IPS-18a (cell line): ENCODE results near the gene GSAP.

Experiments used
- H3K27ac ChIP-seq: one replicate; pipeline ENCODE4 v1.5.1; 2013; ENCODE audit warnings: low read length
- H3K27me3 ChIP-seq: one replicate; pipeline ENCODE4 v1.6.1; 2013; ENCODE audit warnings: mild to moderate bottlenecking, low read length; ENCODE audit not compliant: control insufficient read depth, insufficient read depth
- H3K36me3 ChIP-seq: one replicate; pipeline ENCODE4 v1.6.1; 2013; ENCODE audit warnings: low read depth, low read length; ENCODE audit not compliant: control insufficient read depth
- H3K4me1 ChIP-seq: one replicate; pipeline ENCODE4 v1.6.1; 2013; ENCODE audit warnings: low read depth, low read length; ENCODE audit not compliant: control insufficient read depth
- H3K4me3 ChIP-seq: one replicate; pipeline ENCODE4 v1.5.1; 2013; ENCODE audit warnings: low read length
- H3K9ac ChIP-seq: one replicate; pipeline ENCODE4 v1.6.1; 2013; ENCODE audit warnings: mild to moderate bottlenecking, low read length, moderate library complexity
- H3K9me3 ChIP-seq: one replicate; pipeline ENCODE4 v1.6.1; 2013; ENCODE audit warnings: low read depth, low read length; ENCODE audit not compliant: control insufficient read depth

The GSAP gene

DNA sequence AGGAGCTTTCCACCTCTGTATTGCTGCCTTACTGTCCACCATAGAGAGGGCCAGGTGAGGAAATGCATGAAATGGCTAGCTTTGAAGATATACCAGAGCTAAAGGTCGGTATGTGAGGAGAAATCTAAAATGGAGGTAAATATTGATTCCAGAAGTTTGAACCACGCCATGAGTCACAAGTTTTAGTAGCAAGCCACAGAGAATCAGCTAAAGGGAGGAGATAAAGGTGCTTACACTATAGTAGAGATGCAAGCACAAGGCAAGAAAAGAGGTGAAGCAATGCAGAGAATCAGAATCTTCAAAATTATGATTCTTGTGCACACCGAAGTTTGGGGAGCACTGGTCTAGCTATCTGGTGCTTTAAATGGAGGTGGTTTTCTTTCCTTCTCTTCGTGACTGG is 3.0 kb upstream of the GSAP start:
- Histone ChIP-seq H3K27me3 (peaks cover 36% of the 10 kb centered on the region), H3K36me3 (no peaks in the 10 kb centered on the region), H3K27ac (no peak overlapping the region), H3K9ac (no peak overlapping the region), H3K9me3 (no peaks in the 10 kb centered on the region), H3K4me3 (no peak overlapping the region), H3K4me1 (peaks cover 19% of the 10 kb centered on the region)

DNA sequence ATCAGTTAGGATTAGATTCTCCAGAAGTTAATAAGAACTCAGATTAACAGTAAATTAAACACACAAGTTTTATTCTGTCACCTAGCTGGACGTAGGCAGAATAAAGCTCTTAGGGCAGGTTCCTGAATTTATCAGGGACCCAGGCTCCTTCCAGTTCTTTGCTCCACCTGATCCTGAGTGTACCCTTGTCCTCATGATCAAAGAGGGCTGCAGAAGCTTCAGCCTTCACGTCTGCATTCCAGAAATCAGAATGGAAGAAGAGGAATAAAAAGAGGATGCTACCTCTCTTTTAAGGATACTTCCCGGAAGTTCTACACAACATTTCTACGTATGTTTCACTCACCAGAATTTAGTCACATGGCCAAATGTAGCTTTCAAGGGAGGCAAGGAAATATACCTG is 1.7 kb upstream of the GSAP start:
- Histone ChIP-seq H3K4me1 (peaks cover 32% of the 10 kb centered on the region), H3K9ac (no peak overlapping the region)

DNA sequence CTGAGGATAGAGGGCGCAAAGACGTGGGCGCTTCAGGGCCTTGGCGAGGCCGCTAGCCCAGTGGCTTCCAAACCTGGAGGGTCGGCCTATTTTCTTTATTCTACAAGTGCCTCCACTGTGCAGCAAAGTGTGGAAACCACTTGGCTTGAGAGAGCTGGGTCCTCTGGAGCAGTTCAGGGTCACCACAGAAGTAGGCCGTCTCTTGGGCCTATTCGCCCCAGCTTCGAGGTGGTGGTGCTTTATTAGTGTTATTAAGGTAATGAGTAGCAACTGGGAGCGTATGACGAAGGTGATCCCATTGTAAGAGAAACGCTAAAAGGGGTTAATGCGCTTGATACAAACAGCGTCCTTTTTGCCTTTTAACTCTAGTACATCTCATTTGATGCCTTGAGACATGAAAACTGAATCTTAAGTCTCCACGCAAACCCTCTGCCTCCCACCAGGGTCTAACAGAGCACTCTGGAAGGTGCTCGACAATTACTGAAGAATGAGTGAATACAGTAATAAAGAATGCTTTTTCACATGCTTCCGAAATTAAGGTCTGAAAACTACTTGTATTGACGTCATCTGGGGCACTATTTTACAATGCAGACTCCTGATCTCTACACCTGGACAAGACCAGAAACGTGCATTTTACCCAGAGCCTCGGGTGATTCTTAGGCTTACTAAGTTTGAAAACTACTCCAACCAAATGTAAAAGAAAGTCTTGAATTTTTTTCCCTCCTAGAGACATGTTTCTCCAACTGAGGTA is 647 bp upstream of the GSAP start:
- H3K9me3 ChIP-seq: no peaks in the 10 kb centered on the region
- no peak overlapping the region for H3K27ac ChIP-seq
- peaks cover 37% of the 10 kb centered on the region for H3K4me1 ChIP-seq
- H3K4me3 ChIP-seq: peak overlapping the region; percentile 66
- H3K36me3 ChIP-seq: no peaks in the 10 kb centered on the region
- H3K9ac ChIP-seq: no peak overlapping the region
- H3K27me3 ChIP-seq: peaks cover 36% of the 10 kb centered on the region

More for the DNA sequence above, 1.7 kb upstream of the GSAP start:
- H3K27me3 ChIP-seq: peaks cover 36% of the 10 kb centered on the region
- H3K27ac ChIP-seq: no peak overlapping the region
- H3K36me3 ChIP-seq: no peaks in the 10 kb centered on the region
- no peaks in the 10 kb centered on the region for H3K9me3 ChIP-seq
- no peak overlapping the region for H3K4me3 ChIP-seq

DNA sequence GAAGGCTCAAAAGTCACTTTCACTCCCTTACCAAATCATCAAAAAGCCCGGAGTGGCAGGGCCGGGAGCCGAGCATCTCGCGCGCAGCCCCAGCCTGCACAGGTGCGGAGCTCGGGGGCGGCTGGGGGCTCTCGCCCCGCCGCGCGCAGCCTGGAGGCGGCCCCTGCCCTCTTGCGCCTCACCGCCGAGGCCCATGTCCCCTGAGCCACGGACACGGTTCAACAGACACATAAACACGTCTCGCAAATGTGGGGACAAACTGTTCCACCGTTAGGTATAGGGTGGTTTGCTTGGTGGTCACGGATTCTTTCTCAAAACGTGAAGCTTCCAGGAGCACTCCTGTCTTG is 700 bp downstream of the GSAP start:
- Histone ChIP-seq H3K9ac (no peak overlapping the region), H3K27me3 (peaks cover 36% of the 10 kb centered on the region), H3K4me3 (peak overlapping the region; percentile 66), H3K4me1 (peaks cover 37% of the 10 kb centered on the region), H3K9me3 (no peaks in the 10 kb centered on the region), H3K36me3 (no peaks in the 10 kb centered on the region), H3K27ac (no peak overlapping the region)

DNA sequence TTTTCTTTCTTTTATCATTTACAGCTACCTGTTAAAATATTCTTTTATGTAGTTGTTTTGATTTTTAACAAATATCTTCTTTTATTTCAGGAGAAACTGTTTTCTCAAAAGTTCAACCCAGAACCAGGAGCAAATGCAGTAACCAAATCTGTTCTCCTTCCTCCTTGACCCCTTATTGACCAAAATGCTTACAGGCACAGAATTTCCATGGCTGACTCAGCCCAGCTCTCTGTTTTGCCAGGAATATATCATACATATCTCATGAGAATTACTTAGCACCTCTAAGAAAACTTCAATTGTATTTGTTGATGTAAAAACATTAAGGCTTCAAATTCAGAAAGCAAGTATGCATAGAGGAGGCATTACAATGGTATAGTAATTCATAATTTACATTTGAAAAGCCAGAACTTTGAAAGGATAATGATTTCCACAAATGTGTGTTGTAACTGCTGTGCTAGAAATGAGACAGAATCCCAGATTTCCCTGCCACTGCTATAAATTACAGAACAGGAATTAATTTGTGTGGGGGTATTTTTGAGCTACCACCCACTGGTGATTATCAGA is 2.2 kb downstream of the GSAP start:
- Histone ChIP-seq H3K27ac (no peak overlapping the region), H3K4me3 (peak overlapping the region; percentile 17), H3K36me3 (no peaks in the 10 kb centered on the region), H3K4me1 (peaks cover 37% of the 10 kb centered on the region), H3K9ac (no peak overlapping the region), H3K27me3 (peaks cover 36% of the 10 kb centered on the region), H3K9me3 (no peaks in the 10 kb centered on the region)

DNA sequence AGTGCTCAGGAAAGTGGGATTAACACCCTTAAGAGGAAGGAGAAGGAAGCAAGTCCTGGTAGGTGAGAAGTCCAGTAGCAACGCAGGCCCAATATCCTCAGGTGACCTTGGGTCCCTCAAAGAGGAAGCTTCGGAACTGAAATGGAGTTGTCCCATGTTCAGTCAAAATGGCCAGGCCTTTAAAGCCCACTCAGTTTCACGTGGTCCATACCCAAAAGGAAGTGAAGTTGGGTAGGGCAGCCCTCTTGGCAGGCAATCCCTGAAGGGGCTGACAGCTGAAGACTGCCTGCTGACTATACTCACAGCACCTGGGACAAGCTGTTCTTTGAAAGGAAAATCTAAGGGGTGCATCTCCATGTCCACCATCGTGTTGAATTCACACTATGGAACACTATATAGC is 3.0 kb downstream of the GSAP start:
- H3K27me3 ChIP-seq: peaks cover 36% of the 10 kb centered on the region
- no peak overlapping the region for H3K27ac ChIP-seq
- no peak overlapping the region for H3K9ac ChIP-seq
- H3K36me3 ChIP-seq: no peaks in the 10 kb centered on the region
- H3K4me1 ChIP-seq: peaks cover 37% of the 10 kb centered on the region
- H3K9me3 ChIP-seq: no peaks in the 10 kb centered on the region
- no peak overlapping the region for H3K4me3 ChIP-seq

DNA sequence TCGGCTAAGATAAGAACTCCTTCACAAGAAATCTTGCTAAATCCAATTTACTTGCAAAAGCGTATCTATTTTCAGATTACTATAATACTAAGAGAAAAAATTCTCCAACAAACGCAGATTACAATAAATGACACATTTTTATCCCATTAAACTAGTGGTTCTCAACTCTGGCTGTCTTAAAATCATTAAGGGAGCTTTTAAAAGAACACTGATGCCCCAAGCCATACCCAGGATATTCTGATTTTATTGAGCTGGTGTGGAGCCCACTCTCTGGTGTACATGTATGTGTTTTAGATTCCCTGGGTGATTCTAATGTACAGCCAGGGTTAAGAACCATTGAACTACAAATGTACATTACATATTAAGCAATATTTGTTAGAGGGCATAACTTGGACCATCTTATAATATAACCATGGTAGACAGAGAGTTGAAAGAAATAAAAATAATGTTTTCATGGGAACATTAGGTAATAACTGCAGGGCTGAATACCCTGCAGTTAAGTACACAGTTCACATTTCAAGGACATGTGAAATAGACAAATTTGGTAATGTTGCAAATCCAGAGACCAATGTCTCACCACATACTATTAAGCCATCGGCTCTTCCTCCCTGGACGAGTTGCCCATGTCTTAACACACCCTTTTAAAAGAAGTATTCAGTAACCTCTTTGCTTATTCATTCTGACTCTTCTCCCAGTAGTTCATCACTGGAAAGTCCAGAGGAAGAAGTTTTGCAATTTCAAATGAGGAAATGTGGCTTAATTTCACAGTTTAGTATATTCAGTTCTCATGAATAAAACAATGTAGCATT is 6.2 kb downstream of the GSAP start:
- Histone ChIP-seq H3K4me1 (peaks cover 24% of the 10 kb centered on the region), H3K36me3 (no peaks in the 10 kb centered on the region), H3K27me3 (peaks cover 8% of the 10 kb centered on the region), H3K9ac (no peak overlapping the region), H3K4me3 (no peak overlapping the region), H3K9me3 (no peaks in the 10 kb centered on the region), H3K27ac (no peak overlapping the region)

DNA sequence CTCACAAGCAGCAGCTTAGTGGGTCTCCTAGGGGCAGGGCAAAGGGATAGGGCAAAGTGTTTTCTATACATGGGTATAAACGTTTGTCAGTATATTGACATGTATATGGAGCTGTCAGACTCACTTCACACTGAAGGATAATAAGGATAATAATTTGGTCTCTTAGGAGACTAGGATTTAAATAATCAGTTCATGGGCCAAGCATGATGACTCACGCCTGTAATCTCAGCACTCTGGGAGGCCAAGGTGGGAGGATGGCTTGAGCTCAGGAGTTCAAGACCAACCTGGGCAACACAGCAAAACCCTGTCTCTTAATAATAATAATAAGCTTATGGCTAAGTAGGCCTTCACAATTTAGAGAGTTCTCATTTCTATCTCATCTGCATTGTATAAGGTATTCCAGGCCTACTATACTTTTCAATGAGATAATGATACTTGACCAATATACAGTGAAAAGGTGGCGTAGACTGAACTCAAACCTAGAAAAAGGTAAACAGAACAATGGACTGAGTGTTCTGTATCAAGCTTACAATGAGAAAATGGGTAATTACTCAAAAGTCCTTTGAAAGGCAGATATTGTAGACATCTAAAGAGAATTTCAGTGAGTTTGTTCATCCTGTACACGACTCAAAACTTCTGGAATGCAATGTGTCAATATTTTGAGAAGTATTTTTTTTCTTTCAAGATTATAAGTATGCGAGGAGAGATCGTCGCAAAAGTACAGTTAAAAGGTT is 7.0 kb downstream of the GSAP start:
- Histone ChIP-seq H3K27ac (no peak overlapping the region), H3K4me3 (no peak overlapping the region), H3K9me3 (no peaks in the 10 kb centered on the region), H3K9ac (no peak overlapping the region), H3K4me1 (peaks cover 19% of the 10 kb centered on the region), H3K36me3 (no peaks in the 10 kb centered on the region), H3K27me3 (peaks cover under 1% of the 10 kb centered on the region)

DNA sequence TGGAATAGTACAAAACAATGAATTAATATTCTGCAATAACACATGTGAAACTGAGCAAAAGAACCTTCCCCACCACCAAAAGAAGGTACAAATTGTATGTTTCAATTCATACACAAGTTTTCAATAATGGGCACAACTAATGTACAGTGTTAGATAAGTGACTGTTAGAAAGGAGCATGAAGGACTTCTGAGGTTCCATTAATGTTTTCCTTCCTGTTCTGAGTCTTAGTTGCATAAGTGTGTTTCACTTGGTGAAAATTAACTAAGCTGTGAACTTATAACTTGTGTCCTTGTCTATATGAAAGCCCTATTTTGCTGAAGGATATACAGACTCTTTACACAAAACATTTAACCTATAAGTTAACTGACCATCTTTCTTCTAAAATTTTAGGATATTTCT is 8.2 kb downstream of the GSAP start:
- Histone ChIP-seq H3K27ac (no peak overlapping the region), H3K4me1 (peaks cover 11% of the 10 kb centered on the region), H3K4me3 (no peak overlapping the region), H3K36me3 (no peaks in the 10 kb centered on the region), H3K9me3 (no peaks in the 10 kb centered on the region), H3K27me3 (no peaks in the 10 kb centered on the region), H3K9ac (no peak overlapping the region)

DNA sequence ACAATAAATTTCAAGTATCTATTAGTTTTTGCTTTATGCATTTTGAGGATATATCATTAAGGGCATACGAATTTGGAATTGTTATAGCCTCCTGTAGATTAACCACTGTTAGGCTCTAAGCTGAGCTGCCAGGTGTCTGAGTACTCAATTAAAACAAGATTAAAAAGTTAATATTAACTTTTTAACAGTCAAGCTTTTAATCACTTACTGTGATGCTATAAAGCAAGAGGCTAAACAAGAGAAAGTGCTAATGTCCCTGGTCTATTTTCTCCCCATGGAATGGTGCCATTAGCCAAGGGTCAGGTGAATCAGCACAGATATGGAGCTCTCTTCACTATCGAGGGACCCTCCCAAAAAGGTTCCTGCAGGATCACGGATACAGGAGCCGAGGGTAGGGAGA is 9.7 kb downstream of the GSAP start:
- no peaks in the 10 kb centered on the region for H3K27me3 ChIP-seq
- no peaks in the 10 kb centered on the region for H3K36me3 ChIP-seq
- no peak overlapping the region for H3K9ac ChIP-seq
- no peak overlapping the region for H3K4me3 ChIP-seq
- H3K4me1 ChIP-seq: peaks cover 8% of the 10 kb centered on the region
- H3K27ac ChIP-seq: no peak overlapping the region
- H3K9me3 ChIP-seq: no peaks in the 10 kb centered on the region

DNA sequence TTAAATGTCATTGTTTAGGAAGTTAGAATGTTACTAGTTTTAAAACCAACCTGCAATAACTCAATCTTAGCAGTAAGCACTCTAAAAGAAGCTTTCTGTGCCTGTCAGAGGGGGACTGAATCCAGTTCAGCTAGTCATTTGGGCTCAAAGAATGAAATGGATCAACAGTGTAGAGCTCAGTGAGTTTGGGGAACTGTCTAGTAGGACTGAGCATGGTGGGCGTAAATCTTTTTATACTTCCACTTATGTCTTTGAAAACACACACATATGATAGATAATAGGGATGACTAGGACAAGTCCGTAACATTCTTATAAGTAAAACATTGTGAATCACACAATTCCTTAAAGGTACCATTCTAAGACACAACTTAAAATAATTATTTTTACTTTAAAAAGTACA is 11.5 kb downstream of the GSAP start:
- H3K27ac ChIP-seq: no peak overlapping the region
- no peak overlapping the region for H3K9ac ChIP-seq
- H3K4me3 ChIP-seq: no peak overlapping the region
- H3K27me3 ChIP-seq: no peaks in the 10 kb centered on the region
- no peaks in the 10 kb centered on the region for H3K36me3 ChIP-seq
- peaks cover 8% of the 10 kb centered on the region for H3K4me1 ChIP-seq
- no peaks in the 10 kb centered on the region for H3K9me3 ChIP-seq
